Tibial nerve (tissue), 3 donors: ENCODE measurements around the gene PRKCB.

Experiments
- POLR2A ChIP-seq, 2 donors: fragments of 450-650 bp; IDR thresholded peaks; one replicate each; pipeline ENCODE4 v1.6.1; 2017; ENCODE audit warnings: antibody characterized with exemption in 2 of 2, mild to moderate bottlenecking in 2 of 2, moderate library complexity in 2 of 2
- TF ChIP-seq, protein P1 (sequence below), 5 experiments: fragments of 200-600 bp in 3 of 5; fragments of 450-650 bp in 2 of 5; sonication (generic) in 3 of 5; IDR thresholded peaks; one replicate each; pipeline ENCODE4 v1.5.1; 2016 to 2019; ENCODE audit warnings: antibody characterized with exemption in 5 of 5, mild to moderate bottlenecking in 3 of 5, moderate library complexity in 2 of 5

DNA sequence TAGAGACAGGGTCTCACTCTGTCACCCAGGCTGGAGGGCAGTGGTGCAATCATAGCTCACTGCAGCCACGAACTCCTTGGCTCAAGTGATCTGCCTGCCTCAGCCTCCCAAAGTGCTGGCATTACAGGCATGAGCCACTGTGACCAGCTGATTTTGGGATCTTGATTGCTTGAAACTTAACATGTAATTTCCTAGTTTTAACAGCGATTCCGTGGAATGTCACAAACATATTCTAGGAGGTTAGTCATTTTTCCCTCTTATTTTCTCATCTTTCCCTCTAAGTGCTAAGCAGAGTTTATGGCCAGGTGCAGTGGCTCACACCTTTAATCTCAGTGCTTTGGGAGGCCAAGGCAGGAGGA, 297.0 kb downstream of the PRKCB start:
- TF ChIP-seq, protein P1, sequence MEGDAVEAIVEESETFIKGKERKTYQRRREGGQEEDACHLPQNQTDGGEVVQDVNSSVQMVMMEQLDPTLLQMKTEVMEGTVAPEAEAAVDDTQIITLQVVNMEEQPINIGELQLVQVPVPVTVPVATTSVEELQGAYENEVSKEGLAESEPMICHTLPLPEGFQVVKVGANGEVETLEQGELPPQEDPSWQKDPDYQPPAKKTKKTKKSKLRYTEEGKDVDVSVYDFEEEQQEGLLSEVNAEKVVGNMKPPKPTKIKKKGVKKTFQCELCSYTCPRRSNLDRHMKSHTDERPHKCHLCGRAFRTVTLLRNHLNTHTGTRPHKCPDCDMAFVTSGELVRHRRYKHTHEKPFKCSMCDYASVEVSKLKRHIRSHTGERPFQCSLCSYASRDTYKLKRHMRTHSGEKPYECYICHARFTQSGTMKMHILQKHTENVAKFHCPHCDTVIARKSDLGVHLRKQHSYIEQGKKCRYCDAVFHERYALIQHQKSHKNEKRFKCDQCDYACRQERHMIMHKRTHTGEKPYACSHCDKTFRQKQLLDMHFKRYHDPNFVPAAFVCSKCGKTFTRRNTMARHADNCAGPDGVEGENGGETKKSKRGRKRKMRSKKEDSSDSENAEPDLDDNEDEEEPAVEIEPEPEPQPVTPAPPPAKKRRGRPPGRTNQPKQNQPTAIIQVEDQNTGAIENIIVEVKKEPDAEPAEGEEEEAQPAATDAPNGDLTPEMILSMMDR (IDR thresholded peaks at IDR 0.05), result no peak
- no peak for TF ChIP-seq POLR2A (IDR thresholded peaks at IDR 0.05)
